Endothelial cell of umbilical vein (primary cell): ENCODE measurements around the gene SLC66A2. TPM values are rescaled to one million over a fixed set of nuclear protein-coding genes. Genes with fewer than 3 reads are reported as not detected.

Experiments
- BruUV-seq: library from RNA; stranded (reverse); fragments of 400-500 nt; replicated peaks from 2 replicates; lab custom pipeline; 2021; lab: Mats Ljungman, UMichigan
- CTCF ChIA-PET: fragments of 300-600, 350-600 bp; sonication (Branson Sonifier 250); formaldehyde crosslinking; loops from one replicate; lab custom pipeline; 2021; ENCODE audit warnings: antibody characterized with exemption, inconsistent platforms; lab: Charles Lee
- POLR2A ChIA-PET: fragments of 300-600, 350-600 bp; sonication (Branson Sonifier 250); formaldehyde crosslinking; loops from one replicate; lab custom pipeline; 2021; ENCODE audit warnings: antibody characterized with exemption, inconsistent platforms; lab: Charles Lee
- DNase-seq: peaks from one replicate; pipeline ENCODE4 v3.0.0-alpha.2; 2011; ENCODE audit warnings: low read depth, low spot score
- FAIRE-seq: peaks from 2 replicates; lab custom pipeline; 2011; peaks lifted over from hg19 to GRCh38; lab: Jason Lieb, UNC
- H2AFZ ChIP-seq: 2 replicates; pipeline ENCODE4 v1.6.0; 2012; ENCODE audit warnings: low read depth, low read length, control low read depth, inconsistent platforms
- H3K27ac ChIP-seq: 2 replicates; pipeline ENCODE4 v1.5.1; 2011; ENCODE audit warnings: low read depth, mild to moderate bottlenecking, control low read depth, low read length, moderate library complexity; ENCODE audit not compliant: insufficient read depth
- H3K27me3 ChIP-seq, 2 experiments: 2 replicates each; pipeline versions ENCODE4 v1.6.0 to v1.6.1; 2011; ENCODE audit warnings: low read length in 2 of 2, mixed read lengths in 1 of 2; ENCODE audit not compliant: control insufficient read depth in 2 of 2, insufficient read depth in 2 of 2
- H3K36me3 ChIP-seq, 2 experiments: 2 replicates in 1 of 2; 3 replicates in 1 of 2; pipeline ENCODE4 v1.5.1; 2011; ENCODE audit warnings: low read length in 2 of 2, mild to moderate bottlenecking in 1 of 2, moderate library complexity in 1 of 2; ENCODE audit not compliant: control insufficient read depth in 2 of 2, insufficient read depth in 2 of 2; ENCODE audit errors: extremely low read depth in 1 of 2
- H3K4me1 ChIP-seq: 3 replicates; pipeline ENCODE4 v1.5.1; 2011; ENCODE audit warnings: mild to moderate bottlenecking, low read length; ENCODE audit not compliant: control insufficient read depth, insufficient read depth; ENCODE audit errors: extremely low read depth
- H3K4me2 ChIP-seq: 2 replicates; pipeline ENCODE4 v1.6.1; 2011; ENCODE audit warnings: low read length, control low read depth, mixed read lengths; ENCODE audit not compliant: insufficient read depth
- H3K4me3 ChIP-seq, 3 experiments: fragments of 200-600 bp in 1 of 3; sonication (generic), shearing (Covaris generic) in 1 of 3; replicated peaks in 1 of 3; 2 replicates each; pipeline ENCODE4 v1.5.1; 2011 to 2016; ENCODE audit warnings: control low read depth in 3 of 3, low read length in 3 of 3, mild to moderate bottlenecking in 2 of 3, inconsistent platforms in 1 of 3, low read depth in 1 of 3, moderate library complexity in 1 of 3; ENCODE audit not compliant: insufficient read depth in 1 of 3
- H3K79me2 ChIP-seq: 2 replicates; pipeline ENCODE4 v1.6.0; 2012; ENCODE audit warnings: low read length, inconsistent platforms; ENCODE audit not compliant: control insufficient read depth, insufficient read depth
- H3K9ac ChIP-seq: replicated peaks from 2 replicates; pipeline ENCODE3; 2011; ENCODE audit warnings: low read length, control low read depth; ENCODE audit not compliant: insufficient read depth; ENCODE audit errors: extremely low read depth
- H3K9me1 ChIP-seq: replicated peaks from 3 replicates; pipeline ENCODE4 v1.6.0; 2011; ENCODE audit warnings: mild to moderate bottlenecking, low read length; ENCODE audit not compliant: control insufficient read depth, insufficient read depth; ENCODE audit errors: extremely low read depth
- H3K9me3 ChIP-seq: replicated peaks from 2 replicates; pipeline ENCODE4 v1.5.1; 2012; ENCODE audit warnings: low read length, inconsistent platforms; ENCODE audit not compliant: control insufficient read depth, insufficient read depth
- H4K20me1 ChIP-seq: replicated peaks from 2 replicates; pipeline ENCODE3; 2011; ENCODE audit warnings: mild to moderate bottlenecking, low read length; ENCODE audit not compliant: control insufficient read depth, insufficient read depth; ENCODE audit errors: extremely low read depth
- EZH2 ChIP-seq: IDR thresholded peaks from 2 replicates; pipeline ENCODE4 v1.6.1; 2012; ENCODE audit warnings: borderline replicate concordance, low read depth, mild to moderate bottlenecking, moderate library complexity, low read length, inconsistent platforms; ENCODE audit not compliant: severe bottlenecking
- FOS ChIP-seq: IDR thresholded peaks from 2 replicates; pipeline ENCODE4 v1.6.1; 2011; ENCODE audit warnings: mild to moderate bottlenecking, low read length, moderate library complexity, borderline replicate concordance; ENCODE audit not compliant: insufficient read depth
- GATA2 ChIP-seq: IDR thresholded peaks from 2 replicates; pipeline ENCODE4 v1.7.0; 2011; ENCODE audit warnings: low read depth, mild to moderate bottlenecking, moderate library complexity, mixed read lengths, low read length; ENCODE audit not compliant: insufficient read length, insufficient read depth
- MAX ChIP-seq: IDR thresholded peaks from 2 replicates; pipeline ENCODE4 v1.6.1; 2011; ENCODE audit not compliant: insufficient read depth, insufficient read length
- MYC ChIP-seq: IDR thresholded peaks from one replicate; pipeline ENCODE4 v1.6.1; 2011; ENCODE audit warnings: mild to moderate bottlenecking, low read depth, low read length
- POLR2AphosphoS5 ChIP-seq: IDR thresholded peaks from 2 replicates; pipeline ENCODE4 v1.6.1; 2012; ENCODE audit warnings: low read depth, mild to moderate bottlenecking, control low read depth, low read length, moderate library complexity; ENCODE audit not compliant: insufficient read depth
- dilution Hi-C: fragments of 300-500 bp; cut with MboI; formaldehyde crosslinking; loops from one replicate; pipeline ENCODE4 v1.15.0; 2019; ENCODE audit warnings: low sequenced_read_pairs; ENCODE audit not compliant: extremely low pct_ligation_motif_present
- intact Hi-C: fragments of 100-400 bp; cut with micrococcal nuclease; formaldehyde crosslinking; loops from one replicate; pipeline ENCODE4 v1.10.0; 2022
- polyA plus RNA-seq, 4 experiments: library from polyadenylated mRNA; depleted of rRNA in 3 of 4; stranded (reverse) in 3 of 4; unstranded in 1 of 4; fragments of >200 nt; gene quantifications; 2 replicates each; pipeline versions ENCODE4 v1.2.1 to v1.2.3, GENCODE V29; 2011 to 2012; ENCODE audit warnings: missing spikeins in 1 of 4
- total RNA-seq: library from RNA; stranded (reverse); gene quantifications from 2 replicates; pipeline ENCODE4 v1.2.3, GENCODE V29; 2021

SLC66A2 gene
- total and polyA plus RNA-seq, 2 donors (not counting 3 experiments of a cell fraction or from before 2014, with no cell fraction given): 32.5 to 37.1 TPM

- FAIRE-seq (no peak), DNase-seq (no peak)
- intact Hi-C loops: no loop called here
- Histone ChIP-seq H3K4me1 (no peaks in the 10 kb centered on the region), H2AFZ (no peak overlapping the region), H3K9me3 (no peaks in the 10 kb centered on the region), H3K79me2 (no peaks in the 10 kb centered on the region), H3K4me3 (no peak overlapping the region), H4K20me1 (no peaks in the 10 kb centered on the region), H3K4me2 (no peak overlapping the region), H3K27ac (no peak overlapping the region), H3K27me3 (no peaks in the 10 kb centered on the region), H3K9ac (no peak overlapping the region), H3K36me3 (no peaks in the 10 kb centered on the region), H3K9me1 (no peaks in the 10 kb centered on the region)
- BruUV-seq: no TSS peak
- TF ChIP-seq POLR2AphosphoS5 (no peak), GATA2 (no peak), EZH2 (no peak), FOS (no peak), MYC (no peak)
- CTCF ChIA-PET: no interaction called here
- dilution Hi-C loops: no loop called here
- POLR2A ChIA-PET: no interaction called here
Observed at GRCh38 chr18:79869591-79870300, 81.7 kb downstream of the SLC66A2 start.

- H3K9me3 ChIP-seq: no peaks in the 10 kb centered on the region
- no peak for FAIRE-seq
- intact Hi-C loops: no loop called here
- H3K4me3 ChIP-seq: no peak overlapping the region
- POLR2A ChIA-PET: no interaction called here
- H3K79me2 ChIP-seq: no peaks in the 10 kb centered on the region
- DNase-seq: no peak
- H3K4me1 ChIP-seq: no peaks in the 10 kb centered on the region
- no peak overlapping the region for H3K4me2 ChIP-seq
- H3K27me3 ChIP-seq: no peaks in the 10 kb centered on the region
- no peaks in the 10 kb centered on the region for H3K36me3 ChIP-seq
- no peak overlapping the region for H3K27ac ChIP-seq
- CTCF ChIA-PET: no interaction called here
- H4K20me1 ChIP-seq: no peaks in the 10 kb centered on the region
- TF ChIP-seq POLR2AphosphoS5 (no peak), GATA2 (no peak), MAX (no peak)
- no peak overlapping the region for H3K9ac ChIP-seq
- BruUV-seq: no TSS peak
- H3K9me1 ChIP-seq: no peaks in the 10 kb centered on the region
- dilution Hi-C loops: no loop called here
- no peak overlapping the region for H2AFZ ChIP-seq
Observed at GRCh38 chr18:79868811-79869541, 82.5 kb downstream of the SLC66A2 start.
